ENCODE data around the gene CLNK.
"Not testable (repeated sequence)": the region's sequence is repeated elsewhere in the genome, so short reads cannot be mapped to it uniquely, and the experiment has no call there.

CLNK gene

DNA sequence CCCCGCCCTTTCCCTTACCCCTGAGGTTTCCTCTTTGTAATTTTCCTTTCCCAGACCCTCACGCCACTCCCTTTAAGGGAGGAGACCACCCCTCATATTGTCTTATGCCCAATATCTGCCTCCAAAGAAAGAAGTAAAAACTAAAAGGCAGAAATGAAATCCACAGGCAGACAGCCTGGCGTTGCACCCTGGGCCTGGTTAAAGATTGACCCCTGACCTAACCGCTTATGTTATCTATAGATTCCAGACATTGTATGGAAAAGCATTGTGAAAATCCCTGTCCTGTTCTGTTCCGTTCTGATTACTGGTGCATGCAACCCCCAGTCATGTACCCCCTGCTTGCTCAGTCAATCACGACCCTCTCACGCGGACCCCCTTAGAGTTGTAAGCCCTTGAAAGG, 110.0 kb downstream of the CLNK start:
- H3K36me3 ChIP-seq (ENCODE audit: control insufficient read depth in 1 of 2, insufficient read depth in 2 of 2, low read length in 2 of 2); H3K9me3 ChIP-seq (ENCODE audit: control insufficient read depth in 1 of 2, low read length in 2 of 2); H3K27ac ChIP-seq (ENCODE audit: low read depth, low read length); H3K27me3 ChIP-seq (ENCODE audit: control insufficient read depth in 1 of 2, insufficient read depth in 2 of 2, low read length in 2 of 2); H3K4me3 ChIP-seq (ENCODE audit: low read depth in 1 of 2, low read length in 2 of 2); H3K4me1 ChIP-seq (ENCODE audit: control insufficient read depth in 1 of 2, insufficient read depth in 2 of 2, low read length in 2 of 2); H3K9ac ChIP-seq (ENCODE audit: low read depth in 1 of 2, low read length in 2 of 2): not testable (repeated sequence)

DNA sequence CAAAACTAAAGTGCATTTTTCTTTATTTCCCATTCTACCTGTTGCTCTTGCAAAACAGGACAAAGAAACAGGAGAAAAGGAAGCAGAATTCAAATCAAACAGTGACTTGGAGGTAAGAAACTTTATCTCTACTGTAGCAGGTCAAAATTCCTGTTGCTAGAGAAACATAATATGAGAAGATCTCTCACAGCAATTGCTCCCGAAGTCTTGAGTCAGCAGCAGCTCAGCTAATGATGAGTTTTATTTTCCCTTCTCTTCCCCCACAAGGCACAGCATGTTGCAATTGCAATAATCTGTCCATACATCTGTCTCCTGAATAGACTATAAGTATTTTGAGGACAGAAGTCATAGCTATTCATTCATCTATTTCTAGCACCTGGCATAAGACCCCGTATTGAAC, 112.7 kb downstream of the CLNK start:
- no peaks in the 10 kb centered on the region for H3K27me3 ChIP-seq (ENCODE audit: control insufficient read depth in 1 of 2, insufficient read depth in 2 of 2, low read length in 2 of 2)
- no peaks in the 10 kb centered on the region for H3K36me3 ChIP-seq (ENCODE audit: control insufficient read depth in 1 of 2, insufficient read depth in 2 of 2, low read length in 2 of 2)
- no peak overlapping the region for H3K27ac ChIP-seq (ENCODE audit: low read depth, low read length)
- no peaks in the 10 kb centered on the region for H3K9me3 ChIP-seq (ENCODE audit: control insufficient read depth in 1 of 2, low read length in 2 of 2)
- no peaks in the 10 kb centered on the region for H3K4me1 ChIP-seq (ENCODE audit: control insufficient read depth in 1 of 2, insufficient read depth in 2 of 2, low read length in 2 of 2)
- H3K9ac ChIP-seq (ENCODE audit: low read depth in 1 of 2, low read length in 2 of 2): no peak overlapping the region
- no peak overlapping the region for H3K4me3 ChIP-seq (ENCODE audit: low read depth in 1 of 2, low read length in 2 of 2)

DNA sequence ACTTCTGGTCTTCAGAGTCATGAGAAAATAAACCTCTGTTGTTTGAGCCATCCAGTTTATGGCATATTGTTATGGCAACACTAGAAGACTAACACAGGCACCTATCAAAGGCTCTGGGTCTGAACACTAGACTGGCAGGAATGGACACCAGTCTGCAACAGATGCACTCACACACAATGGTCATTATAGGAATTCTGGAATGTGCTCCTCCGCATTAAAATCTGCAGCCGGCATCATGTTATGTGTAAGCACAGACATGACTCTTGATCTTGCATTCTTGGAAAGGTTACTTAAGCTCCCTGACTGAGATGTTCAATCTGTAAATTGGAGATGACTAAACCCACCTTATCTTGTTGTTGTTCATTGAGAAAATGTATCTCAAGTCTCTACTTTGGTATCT, 115.1 kb downstream of the CLNK start:
- H3K36me3 ChIP-seq (ENCODE audit: control insufficient read depth in 1 of 2, insufficient read depth in 2 of 2, low read length in 2 of 2): no peaks in the 10 kb centered on the region
- no peak overlapping the region for H3K4me3 ChIP-seq (ENCODE audit: low read depth in 1 of 2, low read length in 2 of 2)
- H3K9me3 ChIP-seq (ENCODE audit: control insufficient read depth in 1 of 2, low read length in 2 of 2): no peaks in the 10 kb centered on the region
- no peak overlapping the region for H3K27ac ChIP-seq (ENCODE audit: low read depth, low read length)
- no peak overlapping the region for H3K9ac ChIP-seq (ENCODE audit: low read depth in 1 of 2, low read length in 2 of 2)
- H3K27me3 ChIP-seq (ENCODE audit: control insufficient read depth in 1 of 2, insufficient read depth in 2 of 2, low read length in 2 of 2): no peaks in the 10 kb centered on the region
- H3K4me1 ChIP-seq (ENCODE audit: control insufficient read depth in 1 of 2, insufficient read depth in 2 of 2, low read length in 2 of 2): no peaks in the 10 kb centered on the region

DNA sequence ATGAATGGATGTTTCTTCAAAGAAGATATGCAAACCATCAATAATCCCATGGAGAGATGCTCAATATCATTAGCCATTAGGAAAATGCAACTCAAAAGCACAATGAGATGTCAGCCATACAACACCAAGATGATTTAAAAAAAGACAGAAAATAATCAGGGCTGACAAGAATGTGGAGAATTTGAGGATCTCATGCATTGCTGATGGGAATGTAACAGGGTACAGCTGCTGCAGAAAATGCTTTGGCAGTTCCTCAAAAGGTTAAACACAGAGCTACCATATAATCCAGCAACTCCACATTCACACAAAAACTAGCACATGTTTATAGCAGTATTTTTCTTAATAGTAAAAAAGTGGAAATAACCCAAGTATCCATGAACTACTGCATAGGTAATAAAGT, 116.8 kb downstream of the CLNK start:
- Histone ChIP-seq H3K4me3 (ENCODE audit: low read depth in 1 of 2, low read length in 2 of 2) (no peak overlapping the region), H3K27ac (ENCODE audit: low read depth, low read length) (no peak overlapping the region), H3K9me3 (ENCODE audit: control insufficient read depth in 1 of 2, low read length in 2 of 2) (no peaks in the 10 kb centered on the region), H3K9ac (ENCODE audit: low read depth in 1 of 2, low read length in 2 of 2) (no peak overlapping the region), H3K36me3 (ENCODE audit: control insufficient read depth in 1 of 2, insufficient read depth in 2 of 2, low read length in 2 of 2) (no peaks in the 10 kb centered on the region), H3K4me1 (ENCODE audit: control insufficient read depth in 1 of 2, insufficient read depth in 2 of 2, low read length in 2 of 2) (no peaks in the 10 kb centered on the region), H3K27me3 (ENCODE audit: control insufficient read depth in 1 of 2, insufficient read depth in 2 of 2, low read length in 2 of 2) (no peaks in the 10 kb centered on the region)

DNA sequence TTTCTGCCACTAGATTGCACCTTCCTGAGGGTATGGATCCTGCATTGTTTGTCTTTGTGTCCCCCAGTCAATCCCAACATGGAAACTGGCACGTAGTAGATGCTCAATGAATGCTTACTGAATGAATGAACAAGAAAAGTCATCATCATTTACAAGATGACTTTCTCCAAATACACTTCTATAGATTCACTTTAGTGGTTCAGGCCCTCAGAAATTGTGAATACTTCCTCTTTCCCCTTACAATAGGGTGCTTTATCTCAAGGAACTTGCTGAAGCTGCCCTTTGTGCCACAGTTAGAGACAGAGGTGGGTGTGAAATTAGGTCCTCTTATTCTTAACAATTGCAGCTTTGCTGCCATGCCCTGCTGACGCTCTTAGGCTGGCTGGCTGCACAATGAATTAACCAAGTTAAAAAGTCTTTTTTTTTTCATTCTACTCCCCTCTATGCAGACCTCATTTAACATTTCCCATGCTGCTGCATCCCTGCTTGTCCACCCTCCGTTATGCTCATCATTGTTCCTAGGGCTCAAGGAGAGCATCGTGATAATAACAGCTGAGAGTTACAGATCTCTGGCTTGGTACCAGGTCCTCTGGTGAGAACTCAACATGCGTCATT, 119.3 kb downstream of the CLNK start:
- H3K4me3 ChIP-seq (ENCODE audit: low read depth in 1 of 2, low read length in 2 of 2): no peak overlapping the region
- no peaks in the 10 kb centered on the region for H3K27me3 ChIP-seq (ENCODE audit: control insufficient read depth in 1 of 2, insufficient read depth in 2 of 2, low read length in 2 of 2)
- H3K4me1 ChIP-seq (ENCODE audit: control insufficient read depth in 1 of 2, insufficient read depth in 2 of 2, low read length in 2 of 2): no peaks in the 10 kb centered on the region
- no peaks in the 10 kb centered on the region for H3K36me3 ChIP-seq (ENCODE audit: control insufficient read depth in 1 of 2, insufficient read depth in 2 of 2, low read length in 2 of 2)
- no peak overlapping the region for H3K9ac ChIP-seq (ENCODE audit: low read depth in 1 of 2, low read length in 2 of 2)
- no peak overlapping the region for H3K27ac ChIP-seq (ENCODE audit: low read depth, low read length)
- no peaks in the 10 kb centered on the region for H3K9me3 ChIP-seq (ENCODE audit: control insufficient read depth in 1 of 2, low read length in 2 of 2)

DNA sequence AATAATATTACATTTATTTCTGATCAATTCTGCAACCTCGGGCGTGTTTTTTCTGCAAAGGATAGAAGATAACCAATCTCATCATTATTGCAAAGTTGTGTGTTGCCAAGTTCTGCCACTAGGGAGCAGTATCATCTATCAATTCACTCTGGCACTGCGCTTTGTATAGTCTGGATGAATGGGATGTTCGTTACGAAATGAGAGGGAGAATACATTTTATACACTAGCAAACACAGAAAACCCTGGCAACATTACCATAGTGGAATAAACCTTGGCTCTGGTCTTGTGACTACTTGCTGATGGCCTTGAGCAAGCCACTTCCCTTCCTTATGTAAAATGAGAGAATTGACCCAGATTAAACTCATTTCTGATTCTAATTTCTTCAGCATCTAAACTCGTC, 129.9 kb downstream of the CLNK start:
- Histone ChIP-seq H3K4me1 (ENCODE audit: control insufficient read depth in 1 of 2, insufficient read depth in 2 of 2, low read length in 2 of 2) (peaks cover 8 to 12% of the 10 kb centered on the region in 2 donors), H3K4me3 (ENCODE audit: low read depth in 1 of 2, low read length in 2 of 2) (no peak overlapping the region), H3K9me3 (ENCODE audit: control insufficient read depth in 1 of 2, low read length in 2 of 2) (no peaks in the 10 kb centered on the region), H3K36me3 (ENCODE audit: control insufficient read depth in 1 of 2, insufficient read depth in 2 of 2, low read length in 2 of 2) (no peaks in the 10 kb centered on the region), H3K27ac (ENCODE audit: low read depth, low read length) (no peak overlapping the region), H3K27me3 (ENCODE audit: control insufficient read depth in 1 of 2, insufficient read depth in 2 of 2, low read length in 2 of 2) (peaks cover 0 to 4% of the 10 kb centered on the region in 2 donors), H3K9ac (ENCODE audit: low read depth in 1 of 2, low read length in 2 of 2) (no peak overlapping the region)

DNA sequence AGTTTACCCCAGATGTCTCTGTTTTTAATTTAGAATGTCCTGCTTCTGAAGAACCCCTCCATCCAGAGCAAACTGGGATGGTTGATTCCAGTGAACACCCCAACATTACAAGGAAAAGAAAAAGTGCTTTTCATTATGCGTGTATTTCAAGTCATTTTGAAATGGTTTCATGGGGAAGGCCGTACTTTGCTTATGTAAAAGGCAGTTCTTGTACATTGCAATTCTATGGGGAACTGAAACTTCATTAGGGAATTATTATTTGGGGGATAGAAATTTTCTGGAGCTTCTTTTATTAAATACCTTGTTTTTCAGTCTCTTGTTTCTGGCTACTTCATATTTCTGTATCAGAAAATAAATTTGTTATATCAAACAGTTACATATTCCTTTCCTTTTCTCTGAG, 130.4 kb downstream of the CLNK start:
- Histone ChIP-seq H3K9me3 (ENCODE audit: control insufficient read depth in 1 of 2, low read length in 2 of 2) (no peaks in the 10 kb centered on the region), H3K9ac (ENCODE audit: low read depth in 1 of 2, low read length in 2 of 2) (no peak overlapping the region), H3K27me3 (ENCODE audit: control insufficient read depth in 1 of 2, insufficient read depth in 2 of 2, low read length in 2 of 2) (peaks cover 0 to 4% of the 10 kb centered on the region in 2 donors), H3K4me1 (ENCODE audit: control insufficient read depth in 1 of 2, insufficient read depth in 2 of 2, low read length in 2 of 2) (peaks cover 8 to 12% of the 10 kb centered on the region in 2 donors), H3K27ac (ENCODE audit: low read depth, low read length) (no peak overlapping the region), H3K36me3 (ENCODE audit: control insufficient read depth in 1 of 2, insufficient read depth in 2 of 2, low read length in 2 of 2) (no peaks in the 10 kb centered on the region), H3K4me3 (ENCODE audit: low read depth in 1 of 2, low read length in 2 of 2) (no peak overlapping the region)

DNA sequence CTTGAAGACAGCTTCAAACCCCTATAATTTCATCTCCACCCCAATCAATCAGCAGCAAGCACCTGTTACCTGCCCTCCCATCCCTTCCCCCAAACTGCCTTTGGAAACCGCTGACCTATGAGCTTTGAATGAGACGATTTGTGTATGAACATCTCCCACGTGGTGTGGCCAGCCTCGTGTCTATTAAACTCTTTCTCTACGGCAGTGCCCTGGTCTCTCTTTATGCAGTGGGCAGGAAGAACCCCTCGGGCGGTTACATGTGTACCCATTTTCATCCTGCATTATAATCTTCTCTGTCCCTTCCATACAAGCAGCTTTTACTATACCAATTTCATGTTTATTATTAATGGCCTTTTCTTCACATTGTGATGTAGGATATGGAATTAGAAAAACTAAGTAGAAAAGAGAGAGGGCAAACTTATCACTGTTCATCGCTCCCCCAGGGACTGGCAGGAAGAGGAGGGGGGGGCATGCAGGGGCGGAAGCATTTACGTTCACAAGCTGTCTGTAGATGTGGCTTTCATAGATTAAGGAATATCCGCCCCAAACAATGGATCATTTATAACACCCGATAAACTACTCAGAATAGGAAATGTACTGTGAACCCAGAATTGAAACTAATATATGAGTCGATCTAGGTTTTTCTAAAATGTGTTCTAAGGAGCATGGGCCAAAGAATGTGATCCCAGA, 131.8 kb downstream of the CLNK start:
- no peak overlapping the region for H3K27ac ChIP-seq (ENCODE audit: low read depth, low read length)
- H3K4me3 ChIP-seq (ENCODE audit: low read depth in 1 of 2, low read length in 2 of 2): no peak overlapping the region
- peaks cover 0 to 4% of the 10 kb centered on the region in 2 donors for H3K27me3 ChIP-seq (ENCODE audit: control insufficient read depth in 1 of 2, insufficient read depth in 2 of 2, low read length in 2 of 2)
- no peaks in the 10 kb centered on the region for H3K9me3 ChIP-seq (ENCODE audit: control insufficient read depth in 1 of 2, low read length in 2 of 2)
- peaks cover 8 to 12% of the 10 kb centered on the region in 2 donors for H3K4me1 ChIP-seq (ENCODE audit: control insufficient read depth in 1 of 2, insufficient read depth in 2 of 2, low read length in 2 of 2)
- no peak overlapping the region for H3K9ac ChIP-seq (ENCODE audit: low read depth in 1 of 2, low read length in 2 of 2)
- no peaks in the 10 kb centered on the region for H3K36me3 ChIP-seq (ENCODE audit: control insufficient read depth in 1 of 2, insufficient read depth in 2 of 2, low read length in 2 of 2)

DNA sequence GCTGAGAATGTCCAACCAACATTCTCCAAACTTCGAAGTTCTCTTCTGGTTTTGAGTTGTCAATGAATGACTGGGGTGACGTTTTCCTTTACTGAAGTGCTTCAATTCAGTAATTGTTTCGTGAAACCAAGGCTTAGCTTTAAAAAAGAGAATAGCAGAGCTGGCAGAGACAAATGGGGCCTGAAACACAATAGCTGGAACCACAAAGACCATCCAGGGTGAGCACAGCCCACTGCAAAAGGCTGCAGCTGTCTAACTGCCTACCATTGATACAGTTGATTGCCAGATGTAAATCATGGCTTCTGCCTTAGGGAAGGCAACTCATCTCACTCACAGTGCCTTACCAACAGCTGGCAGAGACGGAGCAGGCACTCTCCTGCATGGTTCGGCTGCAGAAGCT, 148.7 kb downstream of the CLNK start:
- Histone ChIP-seq H3K27ac (ENCODE audit: low read depth, low read length) (no peak overlapping the region), H3K4me1 (ENCODE audit: control insufficient read depth in 1 of 2, insufficient read depth in 2 of 2, low read length in 2 of 2) (no peaks in the 10 kb centered on the region), H3K4me3 (ENCODE audit: low read depth in 1 of 2, low read length in 2 of 2) (no peak overlapping the region), H3K27me3 (ENCODE audit: control insufficient read depth in 1 of 2, insufficient read depth in 2 of 2, low read length in 2 of 2) (peaks cover 0 to 4% of the 10 kb centered on the region in 2 donors), H3K9me3 (ENCODE audit: control insufficient read depth in 1 of 2, low read length in 2 of 2) (no peaks in the 10 kb centered on the region), H3K9ac (ENCODE audit: low read depth in 1 of 2, low read length in 2 of 2) (no peak overlapping the region), H3K36me3 (ENCODE audit: control insufficient read depth in 1 of 2, insufficient read depth in 2 of 2, low read length in 2 of 2) (no peaks in the 10 kb centered on the region)

DNA sequence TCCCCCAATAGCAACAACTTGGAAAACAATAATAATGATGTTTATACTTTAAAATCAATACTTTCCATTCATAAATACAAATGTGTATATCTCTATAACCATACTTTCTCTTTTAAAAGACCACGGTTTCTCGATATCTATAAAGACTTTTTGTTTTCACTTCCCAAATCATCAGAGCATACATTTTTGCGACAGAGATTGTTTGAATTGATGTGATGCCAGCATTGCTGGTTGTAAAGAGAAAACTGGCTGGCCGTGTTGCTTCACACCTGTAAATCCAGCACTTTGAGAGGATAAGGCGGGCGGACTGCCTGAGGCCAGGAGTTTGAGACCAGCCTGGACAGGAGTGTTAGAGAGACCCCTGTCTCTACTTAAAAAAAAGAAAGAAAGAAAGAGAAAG, 149.7 kb downstream of the CLNK start:
- no peak overlapping the region for H3K27ac ChIP-seq (ENCODE audit: low read depth, low read length)
- no peaks in the 10 kb centered on the region for H3K9me3 ChIP-seq (ENCODE audit: control insufficient read depth in 1 of 2, low read length in 2 of 2)
- peaks cover 0 to 3% of the 10 kb centered on the region in 2 donors for H3K4me1 ChIP-seq (ENCODE audit: control insufficient read depth in 1 of 2, insufficient read depth in 2 of 2, low read length in 2 of 2)
- peaks cover 0 to 4% of the 10 kb centered on the region in 2 donors for H3K27me3 ChIP-seq (ENCODE audit: control insufficient read depth in 1 of 2, insufficient read depth in 2 of 2, low read length in 2 of 2)
- no peak overlapping the region for H3K9ac ChIP-seq (ENCODE audit: low read depth in 1 of 2, low read length in 2 of 2)
- no peaks in the 10 kb centered on the region for H3K36me3 ChIP-seq (ENCODE audit: control insufficient read depth in 1 of 2, insufficient read depth in 2 of 2, low read length in 2 of 2)
- no peak overlapping the region for H3K4me3 ChIP-seq (ENCODE audit: low read depth in 1 of 2, low read length in 2 of 2)

All from duodenal mucosa (tissue), 2 donors.